Kasumi-1 (cell line): Measurements from ENCODE around the gene PLAC8.
"Not testable (repeated sequence)": the region's sequence is repeated elsewhere in the genome, so short reads cannot be mapped to it uniquely, and the experiment has no call there.

Experiments
- DNase-seq, 2 experiments: peaks; one replicate each; lab custom pipeline; 2025; lab: John Stamatoyannopoulos, UW

PLAC8 gene

GRCh38 chr4:83067058-83067639 lies 47.4 kb downstream of the PLAC8 start:
- DNase-seq: no peak

GRCh38 chr4:83065266-83065665 lies 49.3 kb downstream of the PLAC8 start:
- peak; percentile 33 to 51 for DNase-seq

GRCh38 chr4:83062739-83063138 lies 51.8 kb downstream of the PLAC8 start:
- no peak for DNase-seq

- DNase-seq: peak; percentile 22 to 35
Observed at GRCh38 chr4:83054928-83055327, 59.6 kb downstream of the PLAC8 start.

GRCh38 chr4:83048781-83049180 lies 65.7 kb downstream of the PLAC8 start:
- DNase-seq: not testable (repeated sequence)

- no peak for DNase-seq
Observed at GRCh38 chr4:83046693-83047473, 67.6 kb downstream of the PLAC8 start.

GRCh38 chr4:83043801-83044407 lies 70.6 kb downstream of the PLAC8 start:
- DNase-seq: no peak

GRCh38 chr4:83043157-83043556 lies 71.4 kb downstream of the PLAC8 start:
- DNase-seq: not testable (repeated sequence)

- no peak for DNase-seq
Observed at GRCh38 chr4:83040269-83040668, 74.3 kb downstream of the PLAC8 start.
